HG03025 (cell line): ENCODE data around the gene ACTN1.
"Not testable (repeated sequence)": the region's sequence is repeated elsewhere in the genome, so short reads cannot be mapped to it uniquely, and the experiment has no call there.

Source experiments
- ATAC-seq: cut with Tn5 transposase; IDR thresholded peaks from one replicate; pipeline ENCODE4 v1.9.1; 2021; ENCODE audit warnings: mild to moderate bottlenecking, moderate library complexity; ENCODE audit not compliant: unreplicated experiment, low FRiP score

Gene ACTN1

GRCh38 chr14:68877993-68878575, 101.0 kb downstream of the ACTN1 start:
- ATAC-seq, result no peak

GRCh38 chr14:68876976-68877375, 102.1 kb downstream of the ACTN1 start:
- no peak for ATAC-seq

- no peak for ATAC-seq
Measured at GRCh38 chr14:68874746-68875155, 104.4 kb downstream of the ACTN1 start.

- ATAC-seq, result no peak
Measured at GRCh38 chr14:68873376-68873775, 105.7 kb downstream of the ACTN1 start.

GRCh38 chr14:68871392-68871791, 107.7 kb downstream of the ACTN1 start:
- no peak for ATAC-seq

GRCh38 chr14:68866991-68867533, 112.0 kb downstream of the ACTN1 start:
- no peak for ATAC-seq

GRCh38 chr14:68865542-68865941, 113.6 kb downstream of the ACTN1 start:
- ATAC-seq, result no peak

- no peak for ATAC-seq
Measured at GRCh38 chr14:68864361-68864750, 114.7 kb downstream of the ACTN1 start.

- no peak for ATAC-seq
Measured at GRCh38 chr14:68863610-68864360, 115.3 kb downstream of the ACTN1 start.

GRCh38 chr14:68862954-68863594, 116.0 kb downstream of the ACTN1 start:
- ATAC-seq, result no peak

- no peak for ATAC-seq
Measured at GRCh38 chr14:68860771-68861170, 118.3 kb downstream of the ACTN1 start.

- ATAC-seq, result no peak
Measured at GRCh38 chr14:68857516-68858070, 121.5 kb downstream of the ACTN1 start.

- no peak for ATAC-seq
Measured at GRCh38 chr14:68856572-68856971, 122.5 kb downstream of the ACTN1 start.

- ATAC-seq, result no peak
Measured at GRCh38 chr14:68854421-68854820, 124.7 kb downstream of the ACTN1 start.

GRCh38 chr14:68853749-68854148, 125.4 kb downstream of the ACTN1 start:
- no peak for ATAC-seq

- ATAC-seq, result not testable (repeated sequence)
Measured at GRCh38 chr14:68852493-68852892, 126.6 kb downstream of the ACTN1 start.

GRCh38 chr14:68851078-68851477, 128.0 kb downstream of the ACTN1 start:
- no peak for ATAC-seq

- no peak for ATAC-seq
Measured at GRCh38 chr14:68849416-68849815, 129.7 kb downstream of the ACTN1 start.

GRCh38 chr14:68848253-68848652, 130.8 kb downstream of the ACTN1 start:
- no peak for ATAC-seq

- ATAC-seq, result not testable (repeated sequence)
Measured at GRCh38 chr14:68847640-68848039, 131.5 kb downstream of the ACTN1 start.

GRCh38 chr14:68846466-68846865, 132.6 kb downstream of the ACTN1 start:
- no peak for ATAC-seq
